WI38 (cell line): Measurements from ENCODE around the gene CCDC77.

Experiments used
- H3K4me3 ChIP-seq: 2 replicates; pipeline ENCODE4 v1.5.1; 2011; ENCODE audit warnings: low read depth, mild to moderate bottlenecking, control low read depth, low read length
- CTCF ChIP-seq: IDR thresholded peaks from 2 replicates; pipeline ENCODE4 v1.5.1; 2012; ENCODE audit warnings: low read depth, mild to moderate bottlenecking, control low read depth, low read length

CCDC77 gene

DNA sequence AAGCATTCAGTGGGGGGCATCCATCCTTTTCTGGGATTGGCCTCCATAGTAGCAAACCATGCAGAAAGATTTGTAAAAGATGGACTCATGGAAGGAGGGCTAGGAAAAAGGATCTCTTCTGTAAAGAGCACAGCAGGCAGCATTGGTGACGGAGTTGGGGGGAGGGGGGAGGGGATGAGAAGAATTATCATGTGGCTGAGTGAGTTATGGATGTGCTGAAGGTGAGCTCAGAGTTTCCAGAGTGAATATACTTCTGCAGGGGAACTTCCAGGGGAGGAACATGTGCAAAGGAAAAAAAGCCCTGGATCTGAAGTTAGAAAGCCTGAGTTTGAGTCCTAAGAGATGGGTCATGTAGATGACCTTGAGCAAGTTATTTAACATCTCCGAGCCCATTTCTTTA, 54.4 kb downstream of the CCDC77 start:
- no peak for TF ChIP-seq CTCF
- H3K4me3 ChIP-seq, result no peak overlapping the region

DNA sequence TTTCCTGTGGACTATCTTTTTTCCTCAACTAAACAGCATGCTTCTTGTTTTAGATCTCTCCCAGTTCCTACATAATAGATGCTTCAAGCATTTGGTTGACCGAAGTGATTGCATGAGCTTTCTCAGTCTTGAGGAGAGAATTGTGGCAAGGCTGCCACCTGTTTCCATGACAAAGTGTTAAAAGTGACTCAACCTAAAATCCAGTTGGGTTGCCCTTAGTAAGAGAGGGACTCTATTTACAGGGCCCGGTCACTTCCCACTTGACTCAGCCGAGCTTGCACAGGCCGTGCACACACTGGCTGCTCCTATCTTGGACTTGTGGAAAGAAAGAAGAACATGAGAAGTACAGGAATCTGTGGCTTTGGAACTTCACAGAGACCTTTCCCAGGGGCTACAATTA, 56.2 kb downstream of the CCDC77 start:
- no peak for TF ChIP-seq CTCF
- no peak overlapping the region for H3K4me3 ChIP-seq

DNA sequence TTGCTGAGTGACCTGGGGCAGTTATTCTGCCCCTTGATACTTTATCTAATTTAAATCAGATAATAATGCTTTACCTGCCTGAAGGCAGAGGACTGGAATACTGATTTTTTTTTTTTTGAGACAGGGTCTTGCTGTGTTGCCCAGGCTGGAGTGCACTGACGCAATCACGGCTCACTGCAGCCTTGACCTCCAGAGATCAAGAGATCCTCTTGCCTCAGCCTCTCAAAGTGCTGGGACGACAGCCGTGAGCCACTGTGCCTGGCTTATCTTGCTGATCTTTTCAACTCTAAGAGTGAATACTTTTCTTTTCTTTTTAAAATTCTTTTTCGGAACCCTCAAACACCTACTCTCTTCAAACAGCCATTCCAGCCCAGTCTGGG, 57.6 kb downstream of the CCDC77 start:
- H3K4me3 ChIP-seq, result no peak overlapping the region
- TF ChIP-seq CTCF, result no peak

- no peak for TF ChIP-seq CTCF
- peak within 1 kb of the TSS; percentile 34 for H3K4me3 ChIP-seq
Observed at GRCh38 chr12:459430-460258, 58.2 kb downstream of the CCDC77 start, which contains the start of gene B4GALNT3. Gene B4GALNT3 (plus strand): TSS chr12:459939. CDS start chr12:460377, 438 bp downstream.

DNA sequence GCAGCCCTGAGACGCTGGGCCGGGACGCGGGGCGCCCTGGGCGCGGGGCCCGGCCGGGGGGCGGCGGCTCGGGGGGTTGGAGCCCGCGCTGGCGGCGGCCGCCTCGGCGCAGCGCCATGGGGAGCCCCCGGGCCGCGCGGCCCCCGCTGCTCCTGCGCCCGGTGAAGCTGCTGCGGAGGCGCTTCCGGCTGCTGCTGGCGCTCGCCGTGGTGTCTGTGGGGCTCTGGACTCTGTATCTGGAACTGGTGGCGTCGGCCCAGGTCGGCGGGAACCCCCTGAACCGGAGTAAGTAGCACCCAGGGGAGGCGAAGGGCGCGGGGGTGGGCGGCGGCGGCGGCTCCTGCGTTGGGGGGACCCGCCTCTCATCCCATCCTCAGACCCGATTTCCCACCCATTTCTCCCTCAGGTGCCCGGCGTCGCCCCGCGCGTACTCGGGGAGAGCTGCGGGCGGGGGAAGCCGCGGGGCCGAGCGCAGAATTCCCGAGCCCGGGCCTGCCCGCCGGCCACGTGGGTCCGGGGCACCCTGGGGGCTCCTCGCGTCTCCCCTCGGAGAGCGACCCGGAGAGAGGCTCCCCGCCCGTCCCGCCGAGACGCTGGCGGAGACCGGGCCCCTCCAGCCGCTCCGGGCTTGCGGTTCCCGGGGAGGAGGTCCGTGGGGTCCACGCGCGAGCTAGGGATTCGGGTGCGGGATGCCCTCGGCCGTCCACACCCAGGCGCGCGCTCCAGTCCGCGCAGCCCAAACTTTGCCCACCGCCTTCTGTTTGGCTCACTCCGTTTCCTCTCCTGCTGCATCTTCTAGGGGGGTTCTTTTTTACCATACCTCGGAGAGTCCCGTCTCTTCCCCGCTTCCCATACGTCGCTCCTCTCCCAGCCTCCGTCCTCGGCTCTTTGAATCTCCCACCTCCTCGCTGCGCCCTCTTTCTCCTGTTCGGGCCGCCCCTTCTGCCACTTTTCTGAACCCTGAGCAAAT, 59.1 kb downstream of the CCDC77 start:
- peak overlapping the region; percentile 34 for H3K4me3 ChIP-seq
- TF ChIP-seq CTCF, result no peak

- no peak for TF ChIP-seq CTCF
- H3K4me3 ChIP-seq, result no peak overlapping the region
Observed at GRCh38 chr12:461425-461824, 60.0 kb downstream of the CCDC77 start.
